NCI-H1048 (cell line): Measurements from ENCODE around the gene ST13.
"Not testable (repeated sequence)": the region's sequence is repeated elsewhere in the genome, so short reads cannot be mapped to it uniquely, and the experiment has no call there.

Source experiments
- DNase-seq: peaks from one replicate; lab custom pipeline; 2025; lab: John Stamatoyannopoulos, UW

Gene ST13

GRCh38 chr22:40782521-40782920 lies 73.9 kb downstream of the ST13 start:
- DNase-seq: no peak

- DNase-seq: not testable (repeated sequence)
These were observed 74.7 kb downstream of the ST13 start for GRCh38 chr22:40781749-40782148.
